HG02938 (cell line): ENCODE measurements around the gene KDELR3.

Experiments
- ATAC-seq: cut with Tn5 transposase; IDR thresholded peaks from one replicate; pipeline ENCODE4 v1.9.1; 2021; ENCODE audit warnings: mild to moderate bottlenecking, moderate library complexity; ENCODE audit not compliant: unreplicated experiment

KDELR3 gene

DNA sequence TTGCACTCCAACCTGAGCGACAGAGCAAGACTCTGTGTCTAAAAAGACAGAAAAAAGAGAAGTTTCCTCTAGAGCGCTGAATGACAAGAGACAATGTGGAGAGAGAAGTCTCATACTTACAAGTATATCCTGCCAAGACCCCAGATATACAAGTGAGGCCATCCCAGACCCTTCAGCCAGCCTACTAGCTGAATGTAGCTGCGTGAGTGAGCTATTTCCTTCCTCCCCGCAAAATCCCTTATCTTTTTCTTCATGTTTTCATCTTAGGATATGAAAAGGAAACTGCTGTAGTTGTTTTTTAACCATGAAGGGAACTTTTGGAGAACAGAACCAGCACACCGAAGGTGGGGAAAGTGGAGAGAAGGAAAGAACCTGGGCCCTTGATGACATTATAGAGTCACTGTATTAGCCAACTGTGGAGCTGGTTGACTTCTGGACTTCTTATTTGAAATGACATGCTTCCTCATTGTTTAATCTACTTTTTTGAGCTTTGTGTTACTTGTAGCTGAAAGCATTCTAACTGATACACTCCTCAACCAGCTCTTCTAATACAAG lies 42.6 kb downstream of the KDELR3 start:
- no peak for ATAC-seq

- no peak for ATAC-seq
These were observed 45.2 kb downstream of the KDELR3 start for GRCh38 chr22:38513063-38513462.

GRCh38 chr22:38518620-38519019 lies 50.7 kb downstream of the KDELR3 start:
- no peak for ATAC-seq

DNA sequence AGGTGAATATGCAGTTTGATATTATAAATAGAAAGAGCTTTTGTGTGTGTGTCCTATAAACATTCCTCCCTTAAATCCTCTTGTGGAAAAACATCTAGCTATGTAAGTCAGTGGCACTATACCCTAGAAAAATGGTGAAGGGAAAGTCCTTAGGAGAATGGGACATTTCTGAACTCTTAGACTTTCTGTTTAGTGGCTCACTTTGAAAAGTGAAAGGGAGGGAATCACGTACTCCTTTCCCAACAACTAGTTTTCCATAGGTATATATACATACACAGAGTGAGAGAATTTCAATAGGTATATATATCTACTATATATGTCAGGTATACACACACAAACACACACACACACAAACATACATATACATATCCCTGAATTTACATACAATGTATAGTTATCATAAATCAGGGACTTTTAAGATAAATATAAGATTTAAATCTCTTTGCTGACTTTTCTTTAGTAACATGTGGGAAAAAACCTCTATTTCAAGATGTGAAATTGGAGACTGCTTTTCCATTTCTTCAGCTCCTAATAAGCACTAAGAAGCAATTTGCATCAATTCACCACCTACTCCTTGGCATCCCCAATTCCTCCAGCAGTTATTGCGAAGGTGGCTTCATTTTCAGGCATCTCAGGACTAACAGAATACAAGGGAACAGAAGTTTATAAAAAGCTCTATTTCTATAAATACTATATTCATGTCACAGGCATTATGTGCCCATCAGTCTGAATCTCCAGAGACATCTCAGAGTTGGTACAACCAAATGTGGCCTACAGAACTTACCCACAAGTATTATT lies 51.8 kb downstream of the KDELR3 start:
- no peak for ATAC-seq

- no peak for ATAC-seq
These were observed 55.1 kb downstream of the KDELR3 start for GRCh38 chr22:38523029-38523428.

DNA sequence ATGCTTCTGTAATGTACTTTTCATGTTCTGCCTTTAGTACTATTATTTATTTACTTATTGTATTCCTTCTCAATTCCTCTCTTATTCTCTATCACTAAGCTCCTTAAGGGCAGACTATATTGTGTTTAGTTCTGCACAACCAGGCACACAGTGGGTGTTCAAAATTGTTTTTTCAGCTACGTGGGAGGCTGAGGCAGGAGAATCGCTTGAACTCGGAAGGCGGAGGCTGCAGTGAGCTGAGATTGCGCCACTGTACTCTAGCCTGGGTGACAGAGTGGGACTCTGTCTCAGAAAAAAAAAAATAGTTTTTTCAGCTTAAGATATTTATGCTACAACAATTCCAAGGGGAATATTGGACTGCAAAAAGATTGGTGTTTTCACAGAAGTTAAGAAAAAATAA lies 55.6 kb downstream of the KDELR3 start:
- no peak for ATAC-seq

- no peak for ATAC-seq
These were observed 56.5 kb downstream of the KDELR3 start for GRCh38 chr22:38524429-38524828.

GRCh38 chr22:38531251-38531938 lies 63.5 kb downstream of the KDELR3 start:
- ATAC-seq, result no peak
